IPS-18c (cell line): ENCODE measurements around the gene ATP6V1C2.

Experiments
- H3K4me3 ChIP-seq: 2 replicates; pipeline ENCODE4 v1.7.0; 2013; ENCODE audit warnings: low read depth, mild to moderate bottlenecking, low read length, moderate library complexity; ENCODE audit not compliant: insufficient read depth
- H3K9me3 ChIP-seq: one replicate; pipeline ENCODE4 v1.6.1; 2013; ENCODE audit warnings: mild to moderate bottlenecking, low read length, moderate library complexity; ENCODE audit not compliant: control insufficient read depth, insufficient read depth

ATP6V1C2 gene

DNA sequence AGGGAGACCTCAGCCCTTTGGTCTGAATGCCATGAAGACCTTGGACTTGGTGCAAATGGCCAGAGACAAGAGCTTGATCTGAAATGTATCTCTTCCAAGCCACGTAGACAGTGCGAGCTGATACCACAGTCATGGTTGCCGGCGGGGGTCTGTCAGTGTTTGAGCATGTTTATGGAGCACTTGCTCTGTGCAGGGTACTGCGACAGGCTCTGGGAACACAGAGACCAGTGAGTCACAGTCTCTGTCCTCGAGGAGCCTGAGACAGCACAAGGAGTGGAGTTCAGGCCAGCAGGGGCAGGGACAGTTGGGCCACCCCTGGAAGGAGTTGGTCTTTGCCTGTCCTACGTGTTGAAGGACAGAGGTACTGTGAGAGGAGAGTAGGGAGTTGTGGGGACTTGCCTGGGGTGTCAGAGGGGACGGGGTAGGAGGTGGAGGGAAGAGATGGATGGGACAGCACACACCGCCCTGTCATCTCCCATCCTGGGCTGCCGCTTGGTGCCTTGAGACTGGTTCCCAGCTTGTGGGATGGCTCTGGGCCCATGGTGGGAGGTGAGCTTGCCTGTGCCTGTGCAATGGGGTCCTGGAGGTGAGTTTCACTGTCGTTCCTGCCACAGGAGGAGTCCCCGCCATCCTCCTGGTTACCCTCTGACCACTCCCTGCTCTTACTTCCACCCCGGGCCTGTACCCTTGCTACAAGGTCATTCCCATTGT is 39.5 kb downstream of the ATP6V1C2 start:
- no peak overlapping the region for H3K4me3 ChIP-seq
- no peaks in the 10 kb centered on the region for H3K9me3 ChIP-seq

GRCh38 chr2:10761591-10761990 is 40.2 kb downstream of the ATP6V1C2 start:
- no peak overlapping the region for H3K4me3 ChIP-seq

DNA sequence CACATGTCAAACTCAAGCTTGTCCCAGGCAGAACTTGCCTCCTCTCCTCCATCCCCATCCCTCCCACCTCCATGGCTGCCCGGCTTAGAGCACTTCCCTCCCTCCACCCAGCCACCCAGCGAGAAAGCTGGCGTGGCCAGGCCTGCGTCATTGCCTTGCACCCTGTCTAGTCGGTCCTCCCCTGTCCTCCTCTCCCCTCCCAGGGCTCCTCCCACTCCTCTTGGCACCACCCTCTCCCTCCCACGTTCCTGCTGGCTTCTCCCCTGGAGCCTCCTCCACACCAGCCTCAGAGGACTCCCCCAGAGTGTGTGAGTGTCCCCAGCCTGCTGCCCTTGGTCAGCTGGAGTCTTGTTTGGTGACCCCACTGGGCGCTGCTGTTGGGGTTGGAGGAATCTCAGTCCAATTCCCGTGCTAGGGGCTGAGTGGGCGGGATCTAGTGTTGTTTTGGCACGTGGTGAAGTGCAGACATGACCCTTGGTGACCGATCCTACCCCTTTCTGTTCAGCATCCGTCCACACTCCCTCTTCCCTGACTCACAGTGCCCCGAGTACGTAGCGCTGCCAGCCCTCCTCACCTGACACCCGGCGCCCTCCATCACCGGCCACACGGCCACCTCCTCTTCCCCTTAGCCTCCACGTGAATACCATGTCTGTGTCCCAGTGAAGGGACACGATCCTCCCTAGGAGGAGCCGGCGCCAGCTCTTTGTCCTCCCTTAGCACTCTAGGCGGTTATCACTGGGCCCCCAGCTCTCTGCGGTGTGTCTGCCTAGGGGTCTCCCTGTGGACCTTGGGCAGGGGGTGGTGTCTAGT is 41.4 kb downstream of the ATP6V1C2 start:
- H3K9me3 ChIP-seq, result no peaks in the 10 kb centered on the region
- H3K4me3 ChIP-seq, result no peak overlapping the region

More at GRCh38 chr2:10761591-10761990, 40.2 kb downstream of the ATP6V1C2 start:
- H3K9me3 ChIP-seq, result no peaks in the 10 kb centered on the region

GRCh38 chr2:10763461-10763800 is 42.0 kb downstream of the ATP6V1C2 start:
- H3K4me3 ChIP-seq, result no peak overlapping the region

DNA sequence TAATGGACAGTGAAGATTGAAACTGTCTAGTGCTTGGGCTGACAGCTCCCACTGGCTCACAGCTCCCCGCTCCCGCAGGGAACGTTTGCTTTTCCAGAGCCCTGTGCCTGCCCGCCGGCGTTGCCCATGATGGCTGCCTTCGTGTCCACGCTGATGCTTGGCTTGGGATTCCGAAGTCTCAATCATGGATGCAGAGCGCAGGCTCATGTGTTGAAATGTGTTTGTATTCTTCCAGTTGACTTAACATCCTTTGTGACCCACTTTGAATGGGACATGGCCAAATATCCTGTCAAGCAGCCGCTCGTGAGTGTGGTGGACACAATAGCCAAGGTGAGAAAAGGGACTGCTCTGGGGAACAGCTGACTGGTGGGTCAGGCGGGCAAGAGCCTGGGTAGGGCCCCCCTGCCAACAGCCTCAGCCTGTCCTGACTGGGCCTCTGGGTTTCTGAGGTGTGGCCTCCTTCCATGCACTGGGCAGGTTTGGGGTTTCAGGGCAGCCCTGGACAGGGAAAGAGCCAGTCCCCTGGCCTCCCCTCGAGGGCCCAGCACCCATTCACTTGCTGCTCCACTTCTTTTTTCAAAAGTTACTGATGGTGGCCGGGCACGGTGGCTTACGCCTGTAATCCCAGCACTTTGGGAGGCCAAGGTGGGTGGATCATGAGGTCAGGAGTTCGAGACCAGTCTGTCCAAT is 42.8 kb downstream of the ATP6V1C2 start:
- no peak overlapping the region for H3K4me3 ChIP-seq
- H3K9me3 ChIP-seq, result no peaks in the 10 kb centered on the region

More at GRCh38 chr2:10763461-10763800, 42.0 kb downstream of the ATP6V1C2 start:
- no peaks in the 10 kb centered on the region for H3K9me3 ChIP-seq

DNA sequence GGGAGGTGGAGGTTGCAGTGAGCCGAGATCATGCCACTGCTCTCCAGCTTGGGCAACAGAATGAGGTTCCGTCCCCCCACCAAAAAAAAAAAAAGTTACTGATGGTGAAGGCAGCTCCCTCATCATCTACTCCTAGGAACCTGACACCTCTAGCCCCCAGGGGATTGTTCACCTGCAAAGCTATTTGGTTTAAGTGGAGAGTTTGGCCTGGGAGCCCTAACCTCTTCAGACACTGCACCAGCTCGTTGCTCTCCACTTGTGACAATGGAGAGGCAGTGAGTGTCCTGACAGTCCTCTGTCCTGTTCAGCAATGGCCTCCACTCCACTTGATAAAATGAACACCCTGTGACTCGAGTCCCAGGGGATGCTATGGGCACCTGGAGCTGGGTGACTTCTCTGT is 43.5 kb downstream of the ATP6V1C2 start:
- no peaks in the 10 kb centered on the region for H3K9me3 ChIP-seq
- no peak overlapping the region for H3K4me3 ChIP-seq

DNA sequence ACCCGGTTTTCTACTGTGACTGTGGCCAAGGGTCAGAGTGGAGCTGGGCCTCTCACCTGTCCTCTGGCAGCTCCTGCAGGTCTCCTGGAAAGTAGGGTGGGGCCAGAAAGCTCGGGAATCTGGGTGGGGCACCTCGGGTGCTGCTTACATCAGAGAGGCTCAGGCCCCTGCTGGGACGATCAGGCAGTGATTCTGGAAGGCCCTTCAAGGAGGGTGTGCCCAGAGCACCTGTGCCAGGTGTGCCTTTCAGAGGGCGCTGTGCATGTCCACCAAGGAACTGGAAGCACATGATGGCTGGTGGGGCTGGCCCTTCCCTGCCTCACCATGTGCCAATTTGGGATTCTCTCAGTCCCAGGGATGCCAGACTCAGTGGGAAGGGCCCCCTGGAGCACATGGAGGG is 44.0 kb downstream of the ATP6V1C2 start:
- no peaks in the 10 kb centered on the region for H3K9me3 ChIP-seq
- no peak overlapping the region for H3K4me3 ChIP-seq

- no peaks in the 10 kb centered on the region for H3K9me3 ChIP-seq
Measured at GRCh38 chr2:10765914-10766313, 44.5 kb downstream of the ATP6V1C2 start.

DNA sequence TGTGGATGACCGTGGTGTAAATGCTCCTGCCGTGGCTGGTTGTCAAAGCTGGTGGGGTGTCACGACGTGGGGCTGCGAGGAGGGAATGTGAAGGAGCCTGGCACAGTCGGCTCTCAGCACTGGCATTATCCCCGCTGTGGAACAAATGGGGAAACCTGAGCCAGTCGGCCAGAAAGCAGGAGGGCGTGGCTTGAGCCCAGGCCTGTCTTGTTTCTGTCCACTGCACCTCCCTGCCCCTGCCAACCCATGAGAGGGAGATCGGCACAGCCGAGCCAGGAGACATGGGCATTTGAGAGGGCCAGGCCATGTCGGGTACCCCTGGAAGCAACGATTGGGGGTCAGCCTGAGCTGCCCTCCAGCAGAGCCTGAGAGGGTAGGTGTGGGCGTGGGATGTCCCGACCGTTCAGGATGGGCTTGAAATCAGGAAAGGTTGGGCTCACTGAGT is 46.7 kb downstream of the ATP6V1C2 start:
- Histone ChIP-seq H3K9me3 (no peaks in the 10 kb centered on the region), H3K4me3 (no peak overlapping the region)

More at GRCh38 chr2:10765914-10766313, 44.5 kb downstream of the ATP6V1C2 start:
- H3K4me3 ChIP-seq, result no peak overlapping the region

DNA sequence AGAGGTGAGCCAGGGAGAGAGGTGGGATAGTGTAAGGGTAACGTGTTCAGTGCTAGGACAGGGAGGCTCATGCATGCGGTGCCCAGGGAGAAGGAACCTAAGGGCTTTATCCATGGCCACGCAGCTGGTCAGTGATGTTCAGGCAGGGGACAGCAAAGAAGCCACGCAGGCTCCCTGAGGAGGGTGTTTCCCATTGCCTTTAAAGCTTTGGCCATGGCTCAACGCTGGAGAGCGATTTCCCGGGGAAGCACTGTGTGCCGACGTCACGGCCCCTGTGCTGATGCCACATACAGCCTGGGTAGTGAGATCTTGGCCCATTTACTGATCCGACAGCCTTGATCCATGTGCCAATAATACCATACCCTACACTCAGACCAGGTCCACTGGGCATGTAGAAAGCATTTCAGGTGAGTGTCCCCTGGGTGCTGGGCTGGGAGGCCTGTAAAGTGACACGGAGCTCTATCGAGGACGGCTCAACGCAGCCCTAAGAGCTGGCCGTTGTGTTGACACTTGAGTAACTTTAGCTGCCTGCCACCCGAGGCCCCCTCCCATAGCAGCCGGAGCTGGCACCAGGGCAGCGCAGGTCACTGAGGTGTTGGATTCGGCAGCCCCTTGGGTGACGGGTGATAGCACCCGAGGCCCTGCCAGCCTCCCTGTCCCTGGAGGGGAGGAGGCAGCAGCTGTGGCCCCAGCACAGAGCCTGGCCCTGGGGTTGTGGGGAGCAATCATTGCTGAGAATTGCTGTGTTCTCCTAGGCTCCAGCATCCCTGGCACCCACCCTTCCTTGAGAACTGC is 49.7 kb downstream of the ATP6V1C2 start:
- H3K9me3 ChIP-seq, result no peaks in the 10 kb centered on the region
- H3K4me3 ChIP-seq, result no peak overlapping the region

DNA sequence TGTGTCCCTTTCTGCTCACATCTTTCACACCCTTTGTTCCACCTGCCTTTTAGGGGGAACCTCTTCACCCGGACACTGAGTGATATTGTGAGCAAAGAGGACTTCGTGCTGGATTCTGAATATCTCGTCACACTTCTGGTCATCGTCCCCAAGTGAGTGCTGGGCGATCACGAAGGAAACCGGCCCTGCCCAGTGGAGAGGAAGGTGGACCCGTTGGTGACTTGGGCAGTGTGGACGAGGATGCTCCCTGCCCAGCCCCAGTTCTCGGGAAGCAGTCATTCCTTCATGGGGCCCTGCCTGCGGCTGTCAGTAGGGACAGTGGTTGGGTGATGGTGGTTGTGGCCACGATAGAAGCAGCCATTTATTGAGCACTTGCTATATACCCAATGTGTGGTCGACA is 50.4 kb downstream of the ATP6V1C2 start:
- no peak overlapping the region for H3K4me3 ChIP-seq
- H3K9me3 ChIP-seq, result no peaks in the 10 kb centered on the region

DNA sequence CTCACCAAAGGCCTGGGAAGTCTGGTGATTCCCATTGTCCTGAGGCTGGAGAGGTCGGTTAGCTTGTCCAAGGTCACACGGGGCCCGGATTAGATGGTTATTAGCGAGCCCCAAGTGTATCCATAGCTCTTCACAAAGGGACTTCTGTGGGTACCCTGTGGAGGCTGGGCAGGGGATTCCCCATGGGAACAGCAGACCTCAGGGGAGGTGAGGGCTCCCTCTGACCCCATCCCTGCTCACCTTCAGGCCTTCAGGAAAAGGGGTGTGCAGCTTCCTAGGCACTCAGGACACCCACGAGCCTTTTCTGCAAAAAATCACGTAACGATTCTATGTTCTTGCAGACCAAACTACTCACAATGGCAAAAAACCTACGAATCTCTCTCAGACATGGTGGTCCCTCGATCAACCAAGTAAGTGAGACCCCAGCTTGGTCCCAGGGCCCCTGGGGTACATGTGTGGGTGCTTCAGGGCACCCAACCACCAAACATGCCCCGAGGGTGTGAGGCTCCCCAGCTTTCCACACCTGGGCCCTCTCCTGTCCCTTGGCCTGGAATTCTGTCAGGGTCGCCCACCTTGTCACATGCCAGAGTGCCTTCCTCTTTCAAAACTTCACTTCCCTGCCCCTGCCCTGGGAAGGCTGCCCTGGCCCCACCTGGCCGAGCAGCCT is 50.9 kb downstream of the ATP6V1C2 start:
- H3K9me3 ChIP-seq, result no peaks in the 10 kb centered on the region
- H3K4me3 ChIP-seq, result no peak overlapping the region

GRCh38 chr2:10772868-10773215 is 51.4 kb downstream of the ATP6V1C2 start:
- no peaks in the 10 kb centered on the region for H3K9me3 ChIP-seq
- no peak overlapping the region for H3K4me3 ChIP-seq

DNA sequence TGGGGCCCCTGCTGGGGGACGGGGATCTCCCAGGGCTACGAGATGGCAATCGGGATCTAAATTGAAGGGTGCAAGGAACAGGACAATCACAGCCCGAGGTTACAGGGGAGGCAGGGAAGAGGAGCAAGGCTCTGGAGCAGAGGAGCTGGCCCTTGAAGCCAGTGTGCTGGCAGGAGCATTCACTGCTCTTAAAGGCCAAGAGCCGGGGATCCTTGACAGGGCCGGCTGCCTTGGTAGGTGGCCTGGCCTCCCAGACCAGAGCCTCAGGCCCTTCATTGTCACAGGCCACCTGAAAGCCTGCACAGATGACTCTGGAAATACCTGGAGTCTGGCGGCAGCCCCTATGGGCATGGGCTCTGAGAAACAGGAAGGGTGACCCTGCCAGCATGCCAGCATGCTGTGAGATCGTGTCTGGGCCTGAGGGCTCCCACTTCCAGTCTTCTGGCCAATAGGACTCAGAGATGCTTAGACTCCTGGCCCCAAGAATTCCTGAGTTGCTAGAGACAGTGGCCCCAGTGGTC is 52.5 kb downstream of the ATP6V1C2 start:
- Histone ChIP-seq H3K9me3 (no peaks in the 10 kb centered on the region), H3K4me3 (no peak overlapping the region)

GRCh38 chr2:10774394-10774793 is 53.0 kb downstream of the ATP6V1C2 start:
- no peak overlapping the region for H3K4me3 ChIP-seq
- H3K9me3 ChIP-seq, result no peaks in the 10 kb centered on the region

DNA sequence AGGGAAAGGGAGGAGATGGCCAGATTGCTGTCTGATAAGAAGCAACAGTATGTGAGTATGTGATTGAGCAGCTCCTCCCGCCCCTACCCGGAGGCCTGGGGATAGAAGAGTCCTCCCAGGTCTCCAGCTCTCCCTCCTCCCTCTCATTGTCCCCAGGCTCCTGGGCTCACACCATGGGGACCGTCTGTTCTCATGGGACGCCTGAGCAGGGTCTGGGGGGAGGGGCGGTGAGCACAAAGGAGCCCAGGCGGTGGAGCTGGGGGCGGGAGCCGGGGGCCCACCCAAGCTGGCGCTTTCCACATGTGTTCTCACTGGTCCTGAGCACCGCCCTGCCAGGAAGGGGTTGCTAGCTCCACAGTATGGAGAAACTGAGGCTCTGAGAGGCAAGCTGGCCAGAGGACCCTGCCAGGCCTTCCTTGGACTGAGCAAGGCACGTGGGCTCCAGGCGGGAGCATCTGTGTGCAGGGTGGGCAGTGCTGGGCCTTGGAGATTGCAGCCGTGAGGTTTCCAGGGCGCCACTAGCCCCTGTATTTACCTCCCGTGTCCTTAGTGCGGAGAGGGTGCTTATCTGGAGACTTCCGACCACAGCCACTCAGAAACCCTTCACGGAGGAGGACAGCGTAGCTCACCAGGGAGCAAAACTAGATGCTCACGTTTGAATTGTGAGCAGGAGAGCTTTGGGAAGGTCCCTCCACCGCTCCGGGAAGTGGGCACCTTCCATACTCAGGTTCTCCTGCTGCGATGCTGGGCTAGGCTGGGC is 53.8 kb downstream of the ATP6V1C2 start:
- H3K9me3 ChIP-seq, result no peaks in the 10 kb centered on the region
- H3K4me3 ChIP-seq, result no peak overlapping the region
